G401 (cell line): ENCODE measurements around the gene KLC4. TPM values are rescaled to one million over a fixed set of nuclear protein-coding genes. Genes with fewer than 3 reads are reported as not detected.
"Not testable (repeated sequence)": the region's sequence is repeated elsewhere in the genome, so short reads cannot be mapped to it uniquely, and the experiment has no call there.

Experiments
- DNase-seq: peaks from one replicate; pipeline ENCODE4 v3.0.0-alpha.2; 2015; ENCODE audit warnings: low spot score
- in situ Hi-C: cut with HindIII; loops from 2 replicates; pipeline ENCODE4 v1.10.0; 2016; ENCODE audit warnings: low sequenced_read_pairs, mixed read lengths
- total RNA-seq: library from RNA; depleted of rRNA; stranded (reverse); fragments of >200 nt; shearing (Covaris generic); gene quantifications from 2 replicates; pipeline ENCODE4 v1.2.3, GENCODE V29; 2014

Gene KLC4
- total RNA-seq, 1 experiment from 2014 or later = 14.1 TPM

GRCh38 chr6:43060034-43060754, 763 bp downstream of the KLC4 start:
- in situ Hi-C loops = no loop called here
- DNase-seq = peak; percentile 48

- no peak for DNase-seq
- in situ Hi-C loops = no loop called here
Measured at GRCh38 chr6:43060755-43061633, 1.6 kb downstream of the KLC4 start.

- in situ Hi-C loops = no loop called here
- no peak for DNase-seq
Measured at GRCh38 chr6:43061861-43062260, 2.4 kb downstream of the KLC4 start.

- DNase-seq = no peak
- in situ Hi-C loops = no loop called here
Measured at GRCh38 chr6:43062818-43063217, 3.4 kb downstream of the KLC4 start.

- peak; percentile 47 for DNase-seq
- in situ Hi-C loops = no loop called here
Measured at GRCh38 chr6:43070028-43070632, 10.7 kb downstream of the KLC4 start.

GRCh38 chr6:43074847-43075669, 15.6 kb downstream of the KLC4 start:
- peak; percentile 11 for DNase-seq
- in situ Hi-C loops = no loop called here

- in situ Hi-C loops = no loop called here
- peak; percentile 55 for DNase-seq
Measured at GRCh38 chr6:43075670-43076463, 16.4 kb downstream of the KLC4 start, which contains the start of gene PTK7. TSS of gene PTK7 (plus strand) at chr6:43076314. CDS start at chr6:43076489, 175 bp downstream.

- in situ Hi-C loops = no loop called here
- DNase-seq = peak; percentile 44
Measured at GRCh38 chr6:43076464-43077332, 17.3 kb downstream of the KLC4 start.

GRCh38 chr6:43077333-43077809, 17.9 kb downstream of the KLC4 start:
- DNase-seq = no peak
- in situ Hi-C loops = no loop called here

GRCh38 chr6:43077981-43078511, 18.6 kb downstream of the KLC4 start:
- no peak for DNase-seq
- in situ Hi-C loops = no loop called here

- DNase-seq = no peak
- in situ Hi-C loops = no loop called here
Measured at GRCh38 chr6:43078691-43079090, 19.3 kb downstream of the KLC4 start.

GRCh38 chr6:43081043-43081442, 21.6 kb downstream of the KLC4 start:
- in situ Hi-C loops = no loop called here

GRCh38 chr6:43081922-43082321, 22.5 kb downstream of the KLC4 start:
- in situ Hi-C loops, DNase-seq: not testable (repeated sequence)

More at GRCh38 chr6:43081043-43081442, 21.6 kb downstream of the KLC4 start:
- DNase-seq = no peak

GRCh38 chr6:43082806-43083655, 23.6 kb downstream of the KLC4 start:
- in situ Hi-C loops = no loop called here
- no peak for DNase-seq

- in situ Hi-C loops = no loop called here
- DNase-seq = no peak
Measured at GRCh38 chr6:43086022-43086658, 26.7 kb downstream of the KLC4 start.

- no peak for DNase-seq
- in situ Hi-C loops = no loop called here
Measured at GRCh38 chr6:43088654-43089056, 29.2 kb downstream of the KLC4 start.
